ENCODE results near the gene ODC1.
"Not testable (repeated sequence)": the region's sequence is repeated elsewhere in the genome, so short reads cannot be mapped to it uniquely, and the experiment has no call there.

ODC1 gene

DNA sequence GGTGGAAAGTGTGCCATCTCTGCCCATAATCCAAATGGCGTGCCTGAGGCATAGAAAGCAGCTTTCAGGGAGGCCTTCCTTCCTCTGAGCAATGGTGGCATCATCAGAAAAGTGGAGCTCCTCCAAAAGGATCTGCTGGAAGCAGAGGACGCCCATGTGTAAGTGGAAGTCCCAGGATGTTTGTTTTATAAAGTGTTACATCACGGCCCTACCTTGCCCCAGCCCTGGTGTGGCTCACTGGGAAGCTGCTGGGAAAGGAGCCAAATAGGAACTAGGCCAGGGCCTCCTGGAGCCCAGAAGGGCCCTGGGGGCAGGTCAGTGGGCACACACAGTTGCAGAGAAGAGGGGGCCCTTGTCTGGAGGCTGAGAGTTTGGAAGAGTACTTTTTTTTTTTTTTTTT, 4.2 kb upstream of the ODC1 start:
- DNase-seq: no peak

GRCh38 chr2:10451819-10452218, 3.7 kb upstream of the ODC1 start:
- no peak for DNase-seq

- no peak for DNase-seq
Observed at GRCh38 chr2:10449838-10450691, 1.9 kb upstream of the ODC1 start.

- no peak for DNase-seq
Observed at GRCh38 chr2:10449486-10449831, 1.3 kb upstream of the ODC1 start.

DNA sequence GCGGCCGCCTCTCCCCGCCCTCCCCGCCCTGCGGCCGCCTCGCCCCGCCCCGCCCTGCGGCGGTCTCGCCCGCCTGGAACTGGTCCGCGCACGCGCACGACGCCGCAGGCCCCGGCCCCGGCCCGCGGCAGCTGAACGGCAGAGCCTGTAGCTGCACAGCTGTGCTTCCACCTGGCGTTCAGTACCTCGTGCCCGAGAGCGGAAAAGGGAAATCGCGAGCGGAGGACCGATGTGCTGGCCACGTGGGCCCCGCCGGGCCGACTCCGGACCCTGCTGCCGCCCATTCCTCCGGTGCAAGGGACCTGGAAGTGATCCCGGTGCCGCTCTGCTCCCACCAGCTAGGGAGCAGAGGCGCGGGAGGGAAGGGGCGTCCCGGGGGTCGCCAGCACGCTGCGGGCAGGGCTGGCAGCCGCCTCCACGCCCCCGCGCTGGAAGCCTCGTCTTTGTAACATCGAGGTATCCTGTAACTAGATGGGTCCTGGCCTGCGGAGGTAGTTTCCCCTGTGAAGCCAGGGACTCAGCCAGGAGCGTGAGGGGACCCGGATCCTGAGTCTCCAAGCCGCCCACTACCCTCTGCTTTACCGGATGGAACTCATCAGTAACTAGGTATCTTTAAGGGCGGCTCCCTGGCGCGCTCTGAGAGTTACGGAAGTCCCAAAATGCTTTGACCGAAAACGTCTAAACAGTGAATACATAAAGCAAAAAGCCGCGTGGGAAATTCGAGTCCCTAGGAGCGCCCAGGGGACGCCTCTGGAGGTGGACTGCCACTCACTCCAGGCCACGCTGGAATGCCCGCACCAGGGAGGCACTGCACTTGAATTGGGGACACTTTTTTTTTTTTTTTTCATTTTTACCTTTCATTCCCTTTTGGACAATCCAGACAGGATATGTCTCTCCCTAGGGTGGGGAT, 704 bp upstream of the ODC1 start:
- peak; percentile 69 for DNase-seq

DNA sequence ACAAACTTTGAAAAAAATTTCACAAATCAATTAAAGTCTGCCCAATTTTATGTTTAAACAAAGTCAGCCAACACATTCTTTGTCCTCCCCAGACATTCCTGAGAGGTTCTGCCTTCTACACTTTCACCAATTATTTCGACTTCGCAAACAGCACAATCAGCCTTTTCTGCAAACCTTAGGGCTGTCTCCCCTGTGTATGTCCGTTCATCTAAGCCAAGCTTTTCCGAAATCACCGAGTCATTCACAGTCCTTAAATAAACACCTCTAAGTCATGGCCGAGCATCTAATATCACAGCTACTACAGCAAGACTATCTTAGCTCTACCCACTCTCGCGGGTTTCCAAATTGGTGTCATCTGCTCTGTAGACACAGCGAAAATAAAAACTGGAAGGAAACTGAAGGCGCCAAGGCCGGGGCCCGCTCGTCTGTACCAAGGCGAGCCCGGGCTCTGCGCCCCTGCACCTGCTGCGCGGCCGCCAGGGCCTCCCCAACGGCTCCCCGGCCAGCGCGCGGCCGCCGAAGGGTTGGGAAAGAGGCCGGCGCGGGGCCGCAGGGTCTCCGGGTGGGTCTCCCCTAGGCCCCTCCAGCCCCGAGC, 730 bp downstream of the ODC1 start:
- no peak for DNase-seq

DNA sequence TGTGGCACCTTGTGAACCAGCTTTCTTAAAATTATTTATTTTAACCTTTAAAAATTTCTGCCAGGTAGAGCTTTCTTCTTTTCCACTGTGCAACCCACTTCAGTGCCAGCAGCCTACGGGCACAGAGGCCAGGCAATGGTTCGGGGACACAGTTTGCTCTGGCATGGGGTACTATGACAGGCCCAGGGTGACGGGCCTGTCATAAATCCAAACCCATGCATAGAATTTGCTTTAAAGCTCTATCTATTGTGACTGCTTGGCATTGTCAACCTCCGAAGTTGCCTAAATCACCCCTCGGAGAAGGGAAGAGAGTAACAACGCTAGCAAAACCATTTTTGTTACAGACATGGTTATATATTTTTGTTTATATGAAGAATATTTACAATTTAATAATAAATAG, 1.5 kb downstream of the ODC1 start:
- no peak for DNase-seq

- no peak for DNase-seq
Observed at GRCh38 chr2:10444463-10444862, 3.7 kb downstream of the ODC1 start.

- not testable (repeated sequence) for DNase-seq
Observed at GRCh38 chr2:10442469-10443126, 5.5 kb downstream of the ODC1 start.

DNA sequence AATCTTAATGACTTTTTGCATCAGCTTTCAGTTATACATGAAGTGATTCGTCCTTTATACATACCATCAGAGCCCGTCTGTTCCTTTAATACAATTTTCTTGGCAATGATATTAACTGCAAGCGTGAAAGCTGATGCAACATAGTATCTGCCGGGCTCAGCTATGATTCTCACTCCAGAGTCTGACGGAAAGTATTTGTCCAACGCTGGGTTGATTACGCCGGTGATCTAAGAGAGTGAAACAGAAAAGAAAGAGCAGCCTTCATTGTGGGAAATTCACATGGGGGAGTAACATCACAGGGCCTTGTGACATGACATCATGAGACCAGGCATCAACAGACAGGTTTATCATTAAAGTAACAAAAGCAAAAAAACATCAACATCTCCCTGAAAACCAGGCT, 6.2 kb downstream of the ODC1 start:
- no peak for DNase-seq

DNA sequence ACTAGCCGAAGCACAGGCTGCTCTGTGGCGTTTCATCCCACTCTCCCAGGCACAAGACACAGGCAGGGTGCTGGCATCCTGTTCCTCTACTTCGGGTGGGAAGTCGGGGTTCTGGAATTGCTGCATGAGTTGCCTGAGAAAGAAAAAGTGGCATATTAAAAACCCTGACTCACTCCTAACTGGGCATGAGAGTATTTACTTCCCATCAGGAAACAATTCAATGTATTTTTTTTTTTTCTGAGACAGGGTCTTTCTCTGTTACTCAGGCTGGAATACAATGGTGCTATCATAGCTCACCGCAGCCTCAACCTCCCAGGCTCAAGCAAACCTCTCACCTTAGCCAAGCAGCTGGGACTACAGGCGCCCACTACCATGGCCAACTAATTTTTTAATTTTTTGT, 7.4 kb downstream of the ODC1 start:
- no peak for DNase-seq

DNA sequence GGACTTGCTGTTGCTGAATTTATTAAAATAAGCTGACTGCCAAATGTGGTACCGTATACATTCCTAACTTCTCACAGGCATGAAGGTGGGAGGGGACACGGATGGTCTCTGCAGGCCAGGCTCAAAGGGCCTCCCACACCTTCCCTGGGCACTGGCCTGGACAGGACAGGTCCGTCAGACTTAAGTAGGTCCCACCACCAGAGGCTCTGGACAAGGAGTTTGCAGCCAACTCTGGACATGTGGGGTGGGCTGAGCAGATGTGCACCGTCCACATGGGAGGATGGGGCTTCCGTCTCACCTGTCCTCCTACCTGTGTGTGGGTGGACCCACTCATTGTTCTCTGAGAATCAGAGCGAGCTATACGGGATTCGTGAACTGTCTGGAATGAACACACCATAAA, 8.2 kb downstream of the ODC1 start:
- DNase-seq: no peak

DNA sequence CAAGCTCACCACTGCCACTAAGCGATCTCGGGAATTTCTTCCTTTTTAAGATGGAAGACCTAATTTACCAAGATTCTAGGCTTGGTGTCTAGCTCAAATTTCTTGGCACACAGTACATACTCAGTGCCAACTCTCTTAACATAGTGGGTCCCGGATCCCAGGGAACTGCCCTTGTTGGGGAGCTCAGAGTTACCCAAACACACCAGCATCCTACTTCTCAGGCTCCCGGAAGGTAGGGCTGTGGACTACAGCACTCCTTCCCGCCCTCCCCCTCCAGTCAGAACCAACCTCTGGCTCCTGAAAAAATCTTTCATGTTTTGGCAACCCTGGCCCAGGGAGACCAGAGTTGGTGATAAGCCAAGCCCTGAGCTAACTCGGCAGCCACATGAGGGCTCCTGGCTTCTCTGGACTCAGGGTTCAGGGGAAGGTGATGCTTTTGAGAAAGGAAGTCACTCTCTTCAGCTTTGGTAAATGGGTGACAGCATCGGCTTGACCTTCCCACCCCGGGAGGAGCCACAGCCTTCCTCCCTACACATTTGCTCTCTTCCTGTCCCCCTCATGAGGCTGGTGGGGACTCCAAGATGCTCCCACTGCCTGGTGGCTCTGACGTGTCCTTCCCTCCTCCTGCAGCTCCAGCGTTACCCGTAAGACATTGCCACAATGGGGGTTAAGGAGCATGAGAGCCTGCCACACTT, 8.8 kb downstream of the ODC1 start:
- no peak for DNase-seq

DNA sequence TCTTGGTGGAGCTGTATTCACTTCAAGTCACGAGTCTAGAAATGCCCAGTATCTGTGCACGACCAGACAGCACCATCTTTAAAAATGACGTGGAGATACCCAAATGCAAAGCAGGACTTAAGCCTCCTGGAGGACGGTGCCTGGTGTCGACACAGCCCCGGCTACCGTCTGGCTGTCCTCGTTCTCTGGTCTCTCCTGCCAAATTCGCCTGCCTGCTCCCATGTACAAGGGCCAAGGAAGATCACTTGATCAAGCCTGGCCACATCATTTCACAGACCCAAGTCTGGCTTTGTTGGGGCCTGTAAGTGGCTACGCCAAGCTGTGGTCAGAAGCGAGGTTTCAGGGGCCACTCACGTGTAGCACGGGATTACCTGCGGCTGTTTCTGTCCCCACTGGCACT, 9.4 kb downstream of the ODC1 start:
- no peak for DNase-seq

GRCh38 chr2:10437806-10438205, 10.3 kb downstream of the ODC1 start:
- DNase-seq: no peak

DNA sequence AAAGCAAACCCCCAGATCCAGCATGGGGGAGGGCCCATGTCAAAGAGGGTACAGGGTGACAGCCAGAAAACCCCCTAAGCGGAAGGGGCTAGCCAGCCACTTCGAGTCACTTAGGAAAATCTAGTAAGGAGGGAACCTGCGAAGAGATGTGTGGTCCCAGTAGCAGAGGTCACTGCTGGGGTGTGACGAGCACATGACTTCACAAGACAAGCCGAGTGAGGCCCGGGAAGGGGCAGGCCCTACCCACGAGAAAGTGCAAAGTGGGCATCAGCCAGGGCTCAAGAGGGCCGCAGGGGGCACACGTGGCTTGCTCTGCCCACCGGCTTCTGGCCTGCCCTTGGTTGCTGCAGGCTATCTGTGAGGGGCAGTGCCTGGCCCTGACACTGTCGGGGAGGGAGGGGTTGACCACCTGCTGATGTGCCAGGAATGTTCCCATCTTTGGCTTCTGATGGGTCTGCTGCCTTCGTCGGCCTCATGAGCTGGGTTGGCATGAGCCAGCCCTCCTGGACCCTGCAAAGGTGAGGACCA, 11.5 kb downstream of the ODC1 start:
- DNase-seq: no peak

- DNase-seq: no peak
Observed at GRCh38 chr2:10435820-10436204, 12.3 kb downstream of the ODC1 start.

GRCh38 chr2:10434886-10435819, 13.0 kb downstream of the ODC1 start:
- no peak for DNase-seq

- no peak for DNase-seq
Observed at GRCh38 chr2:10433947-10434885, 13.9 kb downstream of the ODC1 start.
